Lower leg skin (tissue), 3 donors: ENCODE data around the gene ERVV-1.

Experiments used
- CTCF ChIP-seq, 3 donors: fragments of 450-650 bp; IDR thresholded peaks; one replicate each; pipeline ENCODE4 v1.5.1; 2016; ENCODE audit warnings: antibody characterized with exemption in 3 of 3, mild to moderate bottlenecking in 3 of 3, moderate library complexity in 2 of 3
- POLR2A ChIP-seq, 2 donors: fragments of 450-650 bp; IDR thresholded peaks; one replicate each; pipeline ENCODE4 v1.6.1; 2016 to 2017; ENCODE audit warnings: antibody characterized with exemption in 2 of 2, mild to moderate bottlenecking in 1 of 2, moderate library complexity in 1 of 2

- TF ChIP-seq CTCF (IDR thresholded peaks at IDR 0.05) (no peak), POLR2A (IDR thresholded peaks at IDR 0.05) (no peak)
Measured at GRCh38 chr19:52981329-52981728, 32.4 kb upstream of the ERVV-1 start.
